CD4-positive, alpha-beta T cell treated with Interleukin-6 for 4 hours (primary cell): Measurements from ENCODE around the gene CCDC88B.
A peak's percentile ranks its signal among the peaks of the same experiment; 100 is the strongest.
"Not testable (repeated sequence)": the region's sequence is repeated elsewhere in the genome, so short reads cannot be mapped to it uniquely, and the experiment has no call there.

Source experiments
- DNase-seq: peaks from one replicate; pipeline ENCODE4 v3.0.0-alpha.2; 2020; ENCODE audit warnings: mixed read lengths

CCDC88B gene

GRCh38 chr11:64321026-64321425 is 19.0 kb upstream of the CCDC88B start:
- DNase-seq = no peak

- DNase-seq = no peak
Measured at GRCh38 chr11:64321533-64321932, 18.5 kb upstream of the CCDC88B start.

GRCh38 chr11:64322925-64323260 is 17.1 kb upstream of the CCDC88B start:
- no peak for DNase-seq

GRCh38 chr11:64323373-64323772 is 16.6 kb upstream of the CCDC88B start:
- DNase-seq = no peak

- DNase-seq = not testable (repeated sequence)
Measured at GRCh38 chr11:64323984-64324383, 16.0 kb upstream of the CCDC88B start.

- DNase-seq = no peak
Measured at GRCh38 chr11:64324692-64325469, 15.1 kb upstream of the CCDC88B start.

- no peak for DNase-seq
Measured at GRCh38 chr11:64327375-64327774, 12.6 kb upstream of the CCDC88B start.

GRCh38 chr11:64327993-64328392 is 12.0 kb upstream of the CCDC88B start:
- no peak for DNase-seq

- DNase-seq = no peak
Measured at GRCh38 chr11:64330888-64331287, 9.1 kb upstream of the CCDC88B start.

- DNase-seq = peak; percentile 75
Measured at GRCh38 chr11:64331569-64332371, 8.2 kb upstream of the CCDC88B start.

- DNase-seq = no peak
Measured at GRCh38 chr11:64333556-64333955, 6.4 kb upstream of the CCDC88B start.

- DNase-seq = no peak
Measured at GRCh38 chr11:64334764-64335735, 5.0 kb upstream of the CCDC88B start.

GRCh38 chr11:64337538-64338249 is 2.3 kb upstream of the CCDC88B start:
- no peak for DNase-seq

- DNase-seq = no peak
Measured at GRCh38 chr11:64338716-64339115, 1.3 kb upstream of the CCDC88B start.

- no peak for DNase-seq
Measured at GRCh38 chr11:64339286-64339685, 718 bp upstream of the CCDC88B start.

GRCh38 chr11:64340671-64341335 is 799 bp downstream of the CCDC88B start:
- DNase-seq = peak; percentile 75

GRCh38 chr11:64341429-64341828 is 1.4 kb downstream of the CCDC88B start:
- DNase-seq = no peak

GRCh38 chr11:64341851-64342791 is 2.1 kb downstream of the CCDC88B start:
- DNase-seq = peak; percentile 88

- DNase-seq = no peak
Measured at GRCh38 chr11:64342869-64343745, 3.1 kb downstream of the CCDC88B start.
